GM04504 (cell line): ENCODE results near the gene GPR152.
"Not testable (repeated sequence)": the region's sequence is repeated elsewhere in the genome, so short reads cannot be mapped to it uniquely, and the experiment has no call there.

ENCODE experiments used
- DNase-seq: peaks from one replicate; pipeline ENCODE4 v3.0.0-alpha.2; 2012; ENCODE audit warnings: low read depth

GPR152 gene

GRCh38 chr11:67427364-67427859, 25.1 kb downstream of the GPR152 start:
- not testable (repeated sequence) for DNase-seq

- no peak for DNase-seq
Observed at GRCh38 chr11:67423891-67424613, 28.5 kb downstream of the GPR152 start.

GRCh38 chr11:67423466-67423865, 29.1 kb downstream of the GPR152 start:
- DNase-seq = no peak

GRCh38 chr11:67422891-67423290, 29.6 kb downstream of the GPR152 start:
- DNase-seq = no peak

GRCh38 chr11:67421430-67422031, 31.0 kb downstream of the GPR152 start:
- DNase-seq = no peak

GRCh38 chr11:67420646-67421429, 31.7 kb downstream of the GPR152 start:
- DNase-seq = peak; percentile 72

- no peak for DNase-seq
Observed at GRCh38 chr11:67420147-67420645, 32.3 kb downstream of the GPR152 start.

- DNase-seq = no peak
Observed at GRCh38 chr11:67419325-67420049, 33.0 kb downstream of the GPR152 start.

- no peak for DNase-seq
Observed at GRCh38 chr11:67418476-67419281, 33.9 kb downstream of the GPR152 start.

GRCh38 chr11:67417425-67417824, 35.1 kb downstream of the GPR152 start:
- no peak for DNase-seq

GRCh38 chr11:67416416-67417335, 35.9 kb downstream of the GPR152 start:
- no peak for DNase-seq

- no peak for DNase-seq
Observed at GRCh38 chr11:67415501-67416304, 36.8 kb downstream of the GPR152 start, which contains the start of gene CARNS1. TSS of gene CARNS1 (plus strand) at chr11:67415678. CDS start at chr11:67416200, 522 bp downstream.

GRCh38 chr11:67413266-67413849, 39.2 kb downstream of the GPR152 start:
- DNase-seq = no peak

GRCh38 chr11:67412495-67413179, 39.9 kb downstream of the GPR152 start:
- DNase-seq = no peak

GRCh38 chr11:67411785-67412152, 40.8 kb downstream of the GPR152 start:
- no peak for DNase-seq

GRCh38 chr11:67410984-67411784, 41.3 kb downstream of the GPR152 start:
- no peak for DNase-seq

- DNase-seq = no peak
Observed at GRCh38 chr11:67410369-67410831, 42.1 kb downstream of the GPR152 start.
